ENCODE results near the gene HIP1R.

DNA sequence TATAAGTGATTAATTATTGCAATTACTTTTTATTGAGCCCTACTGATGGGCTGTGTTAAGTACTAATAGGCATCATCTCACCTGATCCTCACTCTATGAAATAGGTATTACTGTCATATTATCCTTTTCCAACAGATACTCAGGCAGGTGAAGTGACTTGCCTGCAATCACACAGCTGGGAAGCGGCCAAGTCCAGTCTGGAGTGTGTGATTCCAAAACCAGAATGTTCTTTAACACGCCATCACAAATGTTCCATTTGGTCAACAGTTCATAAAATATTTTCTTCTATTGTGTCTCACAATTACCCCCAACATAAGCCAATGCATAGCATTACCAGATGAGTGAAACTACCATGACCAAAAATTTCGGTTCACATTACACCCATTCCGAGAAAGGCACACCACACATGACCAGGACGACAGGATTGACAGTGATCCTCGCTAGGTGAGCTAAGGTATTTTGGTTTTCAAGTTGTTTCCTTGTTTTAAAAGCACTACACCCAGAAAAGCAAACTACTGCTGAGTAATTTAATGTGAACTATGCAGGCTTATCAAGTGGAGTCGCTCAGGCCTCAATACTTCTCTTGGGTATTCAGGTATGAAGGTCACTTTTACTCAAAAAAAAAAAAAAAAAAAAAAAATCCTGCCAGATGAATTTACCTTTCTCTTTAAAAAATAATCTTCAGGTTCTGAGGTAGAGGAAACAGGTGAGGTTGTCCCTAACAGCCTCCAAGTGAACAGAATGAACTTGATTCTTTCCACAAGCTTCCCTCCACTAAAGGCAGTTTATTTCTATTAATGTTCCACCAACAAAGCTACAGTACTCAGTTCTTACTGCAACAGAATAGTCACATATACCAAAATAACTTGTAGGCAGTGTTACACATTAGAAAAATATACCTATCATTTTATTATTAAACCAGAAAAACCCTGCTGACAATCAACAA, 58.2 kb downstream of the HIP1R start:
- TF ChIP-seq POLR2A (IDR thresholded peaks at IDR 0.05; ENCODE audit: low read length), result no peak
- no peak for TF ChIP-seq GATA1 (IDR thresholded peaks at IDR 0.05; ENCODE audit: low read depth, low read length)

Data from erythroblast (primary cell).